Tibial nerve (tissue), 4 donors: ENCODE results near the gene MRPL33. TPM values are rescaled to one million over a fixed set of nuclear protein-coding genes. Genes with fewer than 3 reads are reported as not detected.

ENCODE experiments used
- DNase-seq, 2 donors: peaks; one replicate each; pipeline ENCODE4 v3.0.0-alpha.2; 2019; ENCODE audit warnings: low spot score in 2 of 2
- H3K27ac ChIP-seq, 4 donors: fragments of 200-600 bp; sonication (generic) in 3 of 4; one replicate each; pipeline ENCODE4 v1.5.1; 2017 to 2019; ENCODE audit warnings: mild to moderate bottlenecking in 1 of 4
- H3K27me3 ChIP-seq, 2 donors: fragments of 200-600 bp; sonication (generic) in 1 of 2; one replicate each; pipeline versions ENCODE4 v1.5.1 to v1.6.0; 2017 to 2019
- H3K36me3 ChIP-seq, 3 donors: fragments of 200-600 bp; sonication (generic); one replicate each; pipeline ENCODE4 v1.5.1; 2018 to 2019
- H3K4me1 ChIP-seq, 4 donors: fragments of 200-600 bp; sonication (generic) in 3 of 4; one replicate each; pipeline ENCODE4 v1.5.1; 2017 to 2019
- H3K4me3 ChIP-seq, 4 donors: fragments of 200-600 bp; sonication (generic) in 3 of 4; one replicate each; pipeline ENCODE4 v1.5.1; 2017 to 2019; ENCODE audit warnings: mild to moderate bottlenecking in 1 of 4, moderate library complexity in 1 of 4
- H3K9me3 ChIP-seq, 4 donors: fragments of 200-600 bp; sonication (generic) in 3 of 4; one replicate each; pipeline ENCODE4 v1.5.1; 2017 to 2019
- EP300 ChIP-seq, 2 donors: sonication (generic); formaldehyde crosslinking; IDR thresholded peaks; one replicate each; pipeline ENCODE4 v1.6.1; 2017; ENCODE audit warnings: antibody characterized with exemption in 2 of 2, mild to moderate bottlenecking in 1 of 2
- POLR2A ChIP-seq, 2 donors: fragments of 450-650 bp; IDR thresholded peaks; one replicate each; pipeline ENCODE4 v1.6.1; 2017; ENCODE audit warnings: antibody characterized with exemption in 2 of 2, mild to moderate bottlenecking in 2 of 2, moderate library complexity in 2 of 2
- WGBS, 2 donors: methylation state at CpG; one replicate each; pipeline ENCODE4 v1.1.5; 2018; 5-methylcytosine and 5-hydroxymethylcytosine counted together
- total RNA-seq, 4 donors: library from RNA; depleted of rRNA; stranded (reverse); fragments of >200 nt; gene quantifications; one replicate each; pipeline ENCODE4 v1.1.0, GENCODE V29; 2016
- TF ChIP-seq, protein P1 (sequence below), 5 experiments: fragments of 200-600 bp in 3 of 5; fragments of 450-650 bp in 2 of 5; sonication (generic) in 3 of 5; IDR thresholded peaks; one replicate each; pipeline ENCODE4 v1.5.1; 2016 to 2019; ENCODE audit warnings: antibody characterized with exemption in 5 of 5, mild to moderate bottlenecking in 3 of 5, moderate library complexity in 2 of 5

Gene MRPL33
- total RNA-seq, 4 donors from 2014 or later, result 101 to 186 (median 119) TPM

DNA sequence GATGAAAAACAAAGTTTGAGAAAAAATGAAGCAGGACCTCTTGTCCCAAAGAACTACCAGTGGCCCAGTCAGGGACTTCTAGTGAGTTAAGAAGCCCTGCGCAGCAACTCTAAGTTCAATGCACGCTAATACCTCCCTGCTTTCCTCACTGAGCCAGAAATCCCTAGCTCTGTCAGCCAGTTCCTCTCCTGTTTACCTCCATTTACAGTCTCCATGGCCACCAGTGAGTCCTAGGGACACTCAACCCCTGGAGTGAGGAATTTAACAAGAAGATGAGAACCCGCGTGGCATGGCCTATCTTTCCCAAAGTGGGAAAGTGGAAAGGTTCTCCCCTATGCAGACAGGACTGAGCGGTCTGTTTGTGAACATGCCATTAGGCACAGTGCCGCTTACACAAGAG, 31.0 kb downstream of the MRPL33 start:
- H3K4me3 ChIP-seq, result no peak overlapping the region
- 94 to 96% methylated on average over 6 of the region's 6 CpGs for WGBS, 2 donors
- no peaks in the 10 kb centered on the region for H3K36me3 ChIP-seq
- no peaks in the 10 kb centered on the region for H3K27me3 ChIP-seq
- no peaks in the 10 kb centered on the region for H3K9me3 ChIP-seq
- TF ChIP-seq POLR2A (IDR thresholded peaks at IDR 0.05) (no peak), EP300 (IDR thresholded peaks at IDR 0.05) (no peak)
- TF ChIP-seq, protein P1, sequence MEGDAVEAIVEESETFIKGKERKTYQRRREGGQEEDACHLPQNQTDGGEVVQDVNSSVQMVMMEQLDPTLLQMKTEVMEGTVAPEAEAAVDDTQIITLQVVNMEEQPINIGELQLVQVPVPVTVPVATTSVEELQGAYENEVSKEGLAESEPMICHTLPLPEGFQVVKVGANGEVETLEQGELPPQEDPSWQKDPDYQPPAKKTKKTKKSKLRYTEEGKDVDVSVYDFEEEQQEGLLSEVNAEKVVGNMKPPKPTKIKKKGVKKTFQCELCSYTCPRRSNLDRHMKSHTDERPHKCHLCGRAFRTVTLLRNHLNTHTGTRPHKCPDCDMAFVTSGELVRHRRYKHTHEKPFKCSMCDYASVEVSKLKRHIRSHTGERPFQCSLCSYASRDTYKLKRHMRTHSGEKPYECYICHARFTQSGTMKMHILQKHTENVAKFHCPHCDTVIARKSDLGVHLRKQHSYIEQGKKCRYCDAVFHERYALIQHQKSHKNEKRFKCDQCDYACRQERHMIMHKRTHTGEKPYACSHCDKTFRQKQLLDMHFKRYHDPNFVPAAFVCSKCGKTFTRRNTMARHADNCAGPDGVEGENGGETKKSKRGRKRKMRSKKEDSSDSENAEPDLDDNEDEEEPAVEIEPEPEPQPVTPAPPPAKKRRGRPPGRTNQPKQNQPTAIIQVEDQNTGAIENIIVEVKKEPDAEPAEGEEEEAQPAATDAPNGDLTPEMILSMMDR (IDR thresholded peaks at IDR 0.05), result no peak
- DNase-seq, result no peak
- H3K27ac ChIP-seq, result no peak overlapping the region
- peaks cover 0 to 31% (median 13%) of the 10 kb centered on the region in 4 donors for H3K4me1 ChIP-seq

DNA sequence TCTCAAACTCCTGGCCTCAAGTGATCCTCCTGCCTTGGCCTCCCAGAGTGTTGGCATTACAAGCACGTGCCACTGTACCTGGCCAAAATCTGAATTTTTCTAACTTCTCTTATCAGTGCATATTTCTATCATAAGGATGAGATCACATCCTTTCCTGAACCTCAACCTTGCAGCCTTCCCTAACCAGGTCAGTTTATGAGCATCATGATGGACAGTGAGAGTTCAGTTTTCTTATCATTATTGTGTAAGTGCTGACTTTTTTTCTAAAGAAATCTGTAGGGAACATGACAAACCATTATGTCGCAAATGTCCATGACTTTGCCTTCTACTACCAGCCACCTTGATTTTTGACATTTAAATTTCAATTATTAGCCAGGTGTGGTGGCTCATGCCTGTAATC, 31.5 kb downstream of the MRPL33 start:
- H3K27ac ChIP-seq, result no peak overlapping the region
- peaks cover 0 to 31% (median 13%) of the 10 kb centered on the region in 4 donors for H3K4me1 ChIP-seq
- H3K36me3 ChIP-seq, result no peaks in the 10 kb centered on the region
- H3K9me3 ChIP-seq, result no peaks in the 10 kb centered on the region
- TF ChIP-seq POLR2A (IDR thresholded peaks at IDR 0.05), result no peak
- H3K4me3 ChIP-seq, result no peak overlapping the region
- H3K27me3 ChIP-seq, result no peaks in the 10 kb centered on the region
- 95 to 96% methylated on average over 2 of the region's 2 CpGs for WGBS, 2 donors
- no peak for DNase-seq

DNA sequence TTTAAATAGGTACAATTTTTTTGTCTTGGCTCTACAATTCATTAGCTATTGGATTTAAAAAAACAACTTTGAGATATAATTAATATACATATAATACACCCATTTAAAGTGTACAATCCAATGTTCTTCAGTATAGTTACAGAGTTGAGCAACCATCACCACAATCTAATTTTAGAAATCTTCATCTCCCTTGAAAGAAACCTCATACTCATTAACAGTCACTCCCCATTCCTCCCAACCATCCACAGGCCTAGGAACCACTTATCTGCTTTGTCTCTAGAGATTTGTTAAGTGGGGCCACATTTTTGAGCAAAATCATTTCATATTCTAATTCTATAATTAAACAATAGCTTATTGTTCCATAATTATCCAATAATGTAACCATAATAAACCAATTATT, 32.6 kb downstream of the MRPL33 start:
- H3K27ac ChIP-seq, result no peak overlapping the region
- no peak overlapping the region for H3K4me3 ChIP-seq
- TF ChIP-seq, protein P1 (IDR thresholded peaks at IDR 0.05), result no peak
- TF ChIP-seq POLR2A (IDR thresholded peaks at IDR 0.05), result no peak
- TF ChIP-seq EP300 (IDR thresholded peaks at IDR 0.05), result no peak
- H3K9me3 ChIP-seq, result no peaks in the 10 kb centered on the region
- H3K4me1 ChIP-seq, result peaks cover 0 to 28% (median 11%) of the 10 kb centered on the region in 4 donors
- no peaks in the 10 kb centered on the region for H3K36me3 ChIP-seq
- DNase-seq, result no peak
- no peaks in the 10 kb centered on the region for H3K27me3 ChIP-seq

DNA sequence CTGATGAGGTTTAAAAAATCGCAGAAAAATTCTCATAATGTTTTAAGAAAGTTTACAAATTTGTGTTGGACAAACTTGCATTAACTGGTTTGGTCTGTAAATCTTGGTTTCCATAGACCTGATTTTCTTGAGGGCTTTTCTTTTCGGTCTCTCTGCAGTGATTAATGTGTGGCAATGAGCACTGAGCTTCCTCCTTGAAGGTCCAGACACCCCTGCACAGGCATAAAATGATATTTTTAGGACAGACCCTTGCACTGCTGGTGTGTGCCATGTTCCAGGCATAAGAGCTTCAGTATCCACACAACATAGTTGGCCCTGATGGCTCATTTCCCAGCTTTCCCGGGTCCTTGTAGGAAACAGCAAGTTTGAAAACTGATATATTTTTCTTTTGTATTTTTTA, 33.7 kb downstream of the MRPL33 start:
- no peak for DNase-seq
- WGBS, 2 donors, result 71 to 76% methylated on average over 3 of the region's 3 CpGs
- TF ChIP-seq, protein P1 (IDR thresholded peaks at IDR 0.05), result no peak
- TF ChIP-seq POLR2A (IDR thresholded peaks at IDR 0.05) (no peak), EP300 (IDR thresholded peaks at IDR 0.05) (no peak)
- no peaks in the 10 kb centered on the region for H3K27me3 ChIP-seq
- no peaks in the 10 kb centered on the region for H3K9me3 ChIP-seq
- H3K4me1 ChIP-seq, result peaks cover 0 to 28% (median 9%) of the 10 kb centered on the region in 4 donors
- H3K4me3 ChIP-seq, result no peak overlapping the region
- no peak overlapping the region for H3K27ac ChIP-seq
- H3K36me3 ChIP-seq, result no peaks in the 10 kb centered on the region

DNA sequence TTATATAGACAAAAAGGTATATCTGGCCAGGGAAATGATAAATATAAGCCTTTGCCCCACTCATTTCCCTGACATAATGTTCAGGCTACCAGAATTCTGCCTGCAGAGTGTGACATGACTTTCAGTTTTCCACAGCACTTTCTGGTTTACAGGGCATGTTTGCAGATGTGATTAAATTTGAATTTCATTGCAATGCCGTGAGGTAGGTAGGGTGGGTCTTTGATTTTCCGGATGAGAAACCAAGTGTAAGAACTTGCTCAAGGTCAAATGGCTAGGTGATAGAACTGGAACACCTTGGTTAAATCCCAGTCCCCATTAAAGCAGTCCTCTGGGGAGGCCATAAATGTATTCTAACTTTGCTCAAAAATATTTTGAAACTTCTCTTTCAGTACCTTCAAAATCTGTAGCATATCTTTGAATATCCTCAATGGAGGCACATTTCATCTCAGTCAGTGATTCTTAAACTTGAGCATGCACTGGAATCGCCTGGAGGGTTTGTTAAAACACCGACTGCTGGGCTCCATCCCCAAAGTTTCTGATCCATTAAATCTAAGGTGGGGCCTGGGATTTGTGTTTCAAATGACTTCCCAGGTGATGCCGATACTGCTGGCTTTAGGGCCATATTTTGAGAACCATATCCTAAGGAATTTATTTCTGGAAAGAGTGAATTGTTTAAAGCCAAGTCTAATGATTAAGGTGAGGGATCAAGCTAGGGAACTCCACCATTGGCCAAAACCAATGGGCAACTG, 35.0 kb downstream of the MRPL33 start:
- no peaks in the 10 kb centered on the region for H3K36me3 ChIP-seq
- H3K9me3 ChIP-seq, result no peaks in the 10 kb centered on the region
- no peak overlapping the region for H3K4me3 ChIP-seq
- DNase-seq, result no peak
- H3K4me1 ChIP-seq, result peaks cover 0 to 21% (median 6%) of the 10 kb centered on the region in 4 donors
- no peak overlapping the region for H3K27ac ChIP-seq
- WGBS, 2 donors, result 86 to 89% methylated on average over 5 of the region's 5 CpGs
- H3K27me3 ChIP-seq, result no peaks in the 10 kb centered on the region
- no peak for TF ChIP-seq POLR2A (IDR thresholded peaks at IDR 0.05)

DNA sequence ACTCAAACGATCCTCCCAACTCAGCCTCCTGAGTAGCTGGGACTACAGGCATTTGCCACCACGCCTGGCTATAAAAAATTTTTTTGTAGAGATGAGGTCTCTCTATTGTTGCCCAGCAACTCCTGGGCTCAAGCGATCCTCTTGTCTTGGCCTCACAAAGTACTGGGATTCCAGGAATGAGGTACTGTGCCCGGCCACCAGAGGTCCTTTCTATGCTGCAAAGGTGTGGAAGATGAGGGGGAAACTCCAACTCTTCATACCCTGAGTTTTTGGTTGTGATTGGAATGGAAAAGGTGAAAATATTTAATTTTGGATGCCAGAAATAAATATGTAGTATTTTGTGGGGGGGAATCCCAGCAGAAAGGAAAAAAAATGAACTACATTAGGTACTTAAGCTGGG, 36.0 kb downstream of the MRPL33 start:
- H3K4me1 ChIP-seq, result peaks cover 0 to 21% (median 6%) of the 10 kb centered on the region in 4 donors
- DNase-seq, result peak in 1 of 2 donors; percentile 38
- 83 to 92% methylated on average over 4 of the region's 4 CpGs for WGBS, 2 donors
- TF ChIP-seq EP300 (IDR thresholded peaks at IDR 0.05), result no peak
- TF ChIP-seq, protein P1 (IDR thresholded peaks at IDR 0.05), result peak; percentile 27 to 50 (median 36)
- no peak for TF ChIP-seq POLR2A (IDR thresholded peaks at IDR 0.05)
- no peaks in the 10 kb centered on the region for H3K36me3 ChIP-seq
- no peaks in the 10 kb centered on the region for H3K27me3 ChIP-seq
- no peak overlapping the region for H3K4me3 ChIP-seq
- peak overlapping the region in 2 of 4 donors; percentile 69 to 78 for H3K27ac ChIP-seq
- H3K9me3 ChIP-seq, result no peaks in the 10 kb centered on the region
